Epithelial cell of esophagus (primary cell): ENCODE measurements around the gene OTUB1.

ENCODE experiments used
- DNase-seq: peaks from one replicate; pipeline ENCODE4 v3.0.0; 2010; ENCODE audit warnings: low read depth
- H3K4me3 ChIP-seq: 2 replicates; pipeline ENCODE4 v1.5.1; 2011; ENCODE audit warnings: mild to moderate bottlenecking, low read length, control low read depth
- TF ChIP-seq, protein P1 (sequence below): IDR thresholded peaks from 2 replicates; pipeline ENCODE4 v1.5.1; 2011; ENCODE audit warnings: low read depth, mild to moderate bottlenecking, low read length, control low read depth, inconsistent platforms; ENCODE audit not compliant: insufficient read depth; ENCODE audit errors: missing control alignments

Gene OTUB1

GRCh38 chr11:63986156-63986931, at the start of gene OTUB1:
OTUB1 (plus strand) TSS chr11:63986438; CDS start chr11:63986457, 19 bp downstream.
- TF ChIP-seq, protein P1, sequence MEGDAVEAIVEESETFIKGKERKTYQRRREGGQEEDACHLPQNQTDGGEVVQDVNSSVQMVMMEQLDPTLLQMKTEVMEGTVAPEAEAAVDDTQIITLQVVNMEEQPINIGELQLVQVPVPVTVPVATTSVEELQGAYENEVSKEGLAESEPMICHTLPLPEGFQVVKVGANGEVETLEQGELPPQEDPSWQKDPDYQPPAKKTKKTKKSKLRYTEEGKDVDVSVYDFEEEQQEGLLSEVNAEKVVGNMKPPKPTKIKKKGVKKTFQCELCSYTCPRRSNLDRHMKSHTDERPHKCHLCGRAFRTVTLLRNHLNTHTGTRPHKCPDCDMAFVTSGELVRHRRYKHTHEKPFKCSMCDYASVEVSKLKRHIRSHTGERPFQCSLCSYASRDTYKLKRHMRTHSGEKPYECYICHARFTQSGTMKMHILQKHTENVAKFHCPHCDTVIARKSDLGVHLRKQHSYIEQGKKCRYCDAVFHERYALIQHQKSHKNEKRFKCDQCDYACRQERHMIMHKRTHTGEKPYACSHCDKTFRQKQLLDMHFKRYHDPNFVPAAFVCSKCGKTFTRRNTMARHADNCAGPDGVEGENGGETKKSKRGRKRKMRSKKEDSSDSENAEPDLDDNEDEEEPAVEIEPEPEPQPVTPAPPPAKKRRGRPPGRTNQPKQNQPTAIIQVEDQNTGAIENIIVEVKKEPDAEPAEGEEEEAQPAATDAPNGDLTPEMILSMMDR, result no peak
- peak; percentile 98 for DNase-seq
- peak within 1 kb of the TSS; percentile 85 for H3K4me3 ChIP-seq

- TF ChIP-seq, protein P1, result no peak
- peak overlapping the region; percentile 51 for H3K4me3 ChIP-seq
Measured at GRCh38 chr11:63937713-63938478, 48.3 kb upstream of the OTUB1 start.

GRCh38 chr11:63938479-63939396, 47.5 kb upstream of the OTUB1 start, which contains the start of gene NAA40:
NAA40 (plus strand) TSS chr11:63939002; CDS start chr11:63939097, 95 bp downstream.
- TF ChIP-seq, protein P1, result no peak
- peak; percentile 96 for DNase-seq
- peak within 1 kb of the TSS; percentile 82 for H3K4me3 ChIP-seq

More at GRCh38 chr11:63937713-63938478, 48.3 kb upstream of the OTUB1 start:
- no peak for DNase-seq

- TF ChIP-seq, protein P1, result no peak
- peak overlapping the region; percentile 82 for H3K4me3 ChIP-seq
- DNase-seq, result peak; percentile 46
Measured at GRCh38 chr11:63939397-63939891, 46.8 kb upstream of the OTUB1 start.

- TF ChIP-seq, protein P1, result no peak
- H3K4me3 ChIP-seq, result no peak overlapping the region
- no peak for DNase-seq
Measured at GRCh38 chr11:63940786-63941185, 45.5 kb upstream of the OTUB1 start.

GRCh38 chr11:63941901-63942300, 44.3 kb upstream of the OTUB1 start:
- no peak for DNase-seq
- TF ChIP-seq, protein P1, result no peak
- H3K4me3 ChIP-seq, result no peak overlapping the region
